Fibroblast of the aortic adventitia (primary cell): ENCODE results near the gene KLHL40. TPM values are rescaled to one million over a fixed set of nuclear protein-coding genes. Genes with fewer than 3 reads are reported as not detected.

ENCODE experiments used
- DNase-seq: peaks from one replicate; pipeline ENCODE4 v3.0.0-alpha.2; 2010; ENCODE audit warnings: low read depth
- H3K4me3 ChIP-seq: 2 replicates; pipeline ENCODE4 v1.5.1; 2011; ENCODE audit warnings: low read depth, mild to moderate bottlenecking, control low read depth, low read length, moderate library complexity
- CTCF ChIP-seq: IDR thresholded peaks from 2 replicates; pipeline ENCODE4 v1.5.1; 2011; ENCODE audit warnings: mild to moderate bottlenecking, low read length, control low read depth, inconsistent platforms; ENCODE audit not compliant: insufficient read depth
- total RNA-seq: library from RNA; depleted of rRNA; stranded (reverse); fragments of >200 nt; gene quantifications from 2 replicates; pipeline ENCODE4 v1.2.3, GENCODE V29; 2012; ENCODE audit warnings: low replicate concordance

The KLHL40 gene
- total RNA-seq, 1 donor, result not detected

- DNase-seq, result no peak
- TF ChIP-seq CTCF, result no peak
- no peak overlapping the region for H3K4me3 ChIP-seq
Observed at GRCh38 chr3:42647821-42648459, 37.4 kb upstream of the KLHL40 start.

- TF ChIP-seq CTCF, result no peak
- no peak for DNase-seq
- no peak overlapping the region for H3K4me3 ChIP-seq
Observed at GRCh38 chr3:42649006-42649405, 36.3 kb upstream of the KLHL40 start.

- no peak for DNase-seq
- no peak overlapping the region for H3K4me3 ChIP-seq
- no peak for TF ChIP-seq CTCF
Observed at GRCh38 chr3:42649783-42650182, 35.6 kb upstream of the KLHL40 start.

- peak overlapping the region; percentile 45 for H3K4me3 ChIP-seq
- no peak for TF ChIP-seq CTCF
- peak; percentile 77 for DNase-seq
Observed at GRCh38 chr3:42651248-42652091, 33.9 kb upstream of the KLHL40 start.

- no peak for DNase-seq
- H3K4me3 ChIP-seq, result peak overlapping the region; percentile 87
- no peak for TF ChIP-seq CTCF
Observed at GRCh38 chr3:42652251-42652610, 33.1 kb upstream of the KLHL40 start.

- H3K4me3 ChIP-seq, result peak overlapping the region; percentile 87
- peak; percentile 80 for DNase-seq
- no peak for TF ChIP-seq CTCF
Observed at GRCh38 chr3:42652611-42653302, 32.6 kb upstream of the KLHL40 start.
